Measurements from ENCODE around the gene MAP2.

DNA sequence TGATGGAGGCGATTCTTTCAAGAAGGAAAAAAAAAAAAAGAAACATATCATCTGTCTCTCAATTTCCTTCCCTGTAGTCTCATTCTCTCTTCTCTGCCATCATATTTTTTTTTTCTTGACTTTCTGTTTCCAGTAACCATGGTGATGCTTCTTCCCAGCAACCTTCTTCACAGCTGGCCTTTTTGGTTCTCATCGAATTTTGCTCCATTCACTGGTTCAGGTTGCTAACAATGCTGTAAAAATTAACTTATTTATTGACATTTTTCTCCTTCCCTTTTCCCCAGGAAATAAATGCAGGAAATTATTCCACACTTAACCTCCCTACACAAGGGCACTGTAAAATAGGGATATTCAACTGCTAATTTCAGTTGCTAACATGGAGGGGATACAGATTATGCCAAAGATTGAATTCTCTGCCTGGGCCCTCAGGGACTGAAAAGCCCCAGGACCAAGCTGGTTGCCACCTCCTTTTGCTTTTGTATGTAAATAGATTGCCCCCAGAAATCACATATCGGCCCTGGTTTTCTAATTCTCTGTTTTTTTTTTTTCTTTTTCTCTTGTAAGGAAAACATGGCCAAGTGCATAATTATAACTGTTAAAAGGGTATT lies 154.7 kb downstream of the MAP2 start:
- TF ChIP-seq CTCF (conservative IDR thresholded peaks at IDR 0.05; ENCODE audit: low read depth in 2 of 2) = no peak
- TF ChIP-seq EZH2 (IDR thresholded peaks at IDR 0.05; ENCODE audit: low read depth, unreplicated experiment) = no peak
- TF ChIP-seq EZH2phosphoT487 (IDR thresholded peaks at IDR 0.05; ENCODE audit: unreplicated experiment) = no peak
- TF ChIP-seq POLR2AphosphoS5 (IDR thresholded peaks at IDR 0.05; ENCODE audit: low read depth) = no peak
- TF ChIP-seq REST (IDR thresholded peaks at IDR 0.05; ENCODE audit: unreplicated experiment) = no peak
- TF ChIP-seq ETS1 (IDR thresholded peaks at IDR 0.05) = no peak
- TF ChIP-seq CREB1 (CRISPR knock-in tag; IDR thresholded peaks at IDR 0.05; ENCODE audit: low read depth) = no peak
- no peak for TF ChIP-seq JUNB (IDR thresholded peaks at IDR 0.05; ENCODE audit: unreplicated experiment)
- TF ChIP-seq ZNF331 (CRISPR knock-in tag; IDR thresholded peaks at IDR 0.05; ENCODE audit: low read depth) = no peak
- TF ChIP-seq, protein P1, sequence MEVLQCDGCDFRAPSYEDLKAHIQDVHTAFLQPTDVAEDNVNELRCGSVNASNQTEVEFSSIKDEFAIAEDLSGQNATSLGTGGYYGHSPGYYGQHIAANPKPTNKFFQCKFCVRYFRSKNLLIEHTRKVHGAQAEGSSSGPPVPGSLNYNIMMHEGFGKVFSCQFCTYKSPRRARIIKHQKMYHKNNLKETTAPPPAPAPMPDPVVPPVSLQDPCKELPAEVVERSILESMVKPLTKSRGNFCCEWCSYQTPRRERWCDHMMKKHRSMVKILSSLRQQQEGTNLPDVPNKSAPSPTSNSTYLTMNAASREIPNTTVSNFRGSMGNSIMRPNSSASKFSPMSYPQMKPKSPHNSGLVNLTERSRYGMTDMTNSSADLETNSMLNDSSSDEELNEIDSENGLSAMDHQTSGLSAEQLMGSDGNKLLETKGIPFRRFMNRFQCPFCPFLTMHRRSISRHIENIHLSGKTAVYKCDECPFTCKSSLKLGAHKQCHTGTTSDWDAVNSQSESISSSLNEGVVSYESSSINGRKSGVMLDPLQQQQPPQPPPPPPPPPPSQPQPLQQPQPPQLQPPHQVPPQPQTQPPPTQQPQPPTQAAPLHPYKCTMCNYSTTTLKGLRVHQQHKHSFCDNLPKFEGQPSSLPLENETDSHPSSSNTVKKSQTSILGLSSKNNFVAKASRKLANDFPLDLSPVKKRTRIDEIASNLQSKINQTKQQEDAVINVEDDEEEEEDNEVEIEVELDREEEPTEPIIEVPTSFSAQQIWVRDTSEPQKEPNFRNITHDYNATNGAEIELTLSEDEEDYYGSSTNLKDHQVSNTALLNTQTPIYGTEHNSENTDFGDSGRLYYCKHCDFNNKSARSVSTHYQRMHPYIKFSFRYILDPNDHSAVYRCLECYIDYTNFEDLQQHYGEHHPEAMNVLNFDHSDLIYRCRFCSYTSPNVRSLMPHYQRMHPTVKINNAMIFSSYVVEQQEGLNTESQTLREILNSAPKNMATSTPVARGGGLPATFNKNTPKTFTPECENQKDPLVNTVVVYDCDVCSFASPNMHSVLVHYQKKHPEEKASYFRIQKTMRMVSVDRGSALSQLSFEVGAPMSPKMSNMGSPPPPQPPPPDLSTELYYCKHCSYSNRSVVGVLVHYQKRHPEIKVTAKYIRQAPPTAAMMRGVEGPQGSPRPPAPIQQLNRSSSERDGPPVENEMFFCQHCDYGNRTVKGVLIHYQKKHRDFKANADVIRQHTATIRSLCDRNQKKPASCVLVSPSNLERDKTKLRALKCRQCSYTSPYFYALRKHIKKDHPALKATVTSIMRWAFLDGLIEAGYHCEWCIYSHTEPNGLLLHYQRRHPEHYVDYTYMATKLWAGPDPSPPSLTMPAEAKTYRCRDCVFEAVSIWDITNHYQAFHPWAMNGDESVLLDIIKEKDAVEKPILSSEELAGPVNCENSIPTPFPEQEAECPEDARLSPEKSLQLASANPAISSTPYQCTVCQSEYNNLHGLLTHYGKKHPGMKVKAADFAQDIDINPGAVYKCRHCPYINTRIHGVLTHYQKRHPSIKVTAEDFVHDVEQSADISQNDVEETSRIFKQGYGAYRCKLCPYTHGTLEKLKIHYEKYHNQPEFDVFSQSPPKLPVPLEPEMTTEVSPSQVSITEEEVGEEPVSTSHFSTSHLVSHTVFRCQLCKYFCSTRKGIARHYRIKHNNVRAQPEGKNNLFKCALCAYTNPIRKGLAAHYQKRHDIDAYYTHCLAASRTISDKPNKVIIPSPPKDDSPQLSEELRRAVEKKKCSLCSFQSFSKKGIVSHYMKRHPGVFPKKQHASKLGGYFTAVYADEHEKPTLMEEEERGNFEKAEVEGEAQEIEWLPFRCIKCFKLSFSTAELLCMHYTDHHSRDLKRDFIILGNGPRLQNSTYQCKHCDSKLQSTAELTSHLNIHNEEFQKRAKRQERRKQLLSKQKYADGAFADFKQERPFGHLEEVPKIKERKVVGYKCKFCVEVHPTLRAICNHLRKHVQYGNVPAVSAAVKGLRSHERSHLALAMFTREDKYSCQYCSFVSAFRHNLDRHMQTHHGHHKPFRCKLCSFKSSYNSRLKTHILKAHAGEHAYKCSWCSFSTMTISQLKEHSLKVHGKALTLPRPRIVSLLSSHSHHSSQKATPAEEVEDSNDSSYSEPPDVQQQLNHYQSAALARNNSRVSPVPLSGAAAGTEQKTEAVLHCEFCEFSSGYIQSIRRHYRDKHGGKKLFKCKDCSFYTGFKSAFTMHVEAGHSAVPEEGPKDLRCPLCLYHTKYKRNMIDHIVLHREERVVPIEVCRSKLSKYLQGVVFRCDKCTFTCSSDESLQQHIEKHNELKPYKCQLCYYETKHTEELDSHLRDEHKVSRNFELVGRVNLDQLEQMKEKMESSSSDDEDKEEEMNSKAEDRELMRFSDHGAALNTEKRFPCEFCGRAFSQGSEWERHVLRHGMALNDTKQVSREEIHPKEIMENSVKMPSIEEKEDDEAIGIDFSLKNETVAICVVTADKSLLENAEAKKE (CRISPR knock-in tag; IDR thresholded peaks at IDR 0.05) = no peak
- no peak for TF ChIP-seq NANOG (IDR thresholded peaks at IDR 0.05; ENCODE audit: borderline replicate concordance)

Measured in GM23338 (cell line).